OCI-LY7 (cell line): Measurements from ENCODE around the gene C3orf85.

ENCODE experiments used
- CTCF ChIP-seq: fragments of 200-600 bp; sonication (generic); conservative IDR thresholded peaks from 2 replicates; pipeline ENCODE4 v1.5.1; 2014; ENCODE audit warnings: mild to moderate bottlenecking, antibody characterized with exemption, low read length, moderate library complexity, mixed read lengths
- EZH2phosphoT487 ChIP-seq: fragments of 200-600 bp; sonication (generic); IDR thresholded peaks from 2 replicates; pipeline ENCODE4 v1.6.1; 2018; ENCODE audit warnings: low read depth, borderline replicate concordance, mild to moderate bottlenecking, mixed run types, antibody characterized with exemption, low read length, moderate library complexity, mixed read lengths

GRCh38 chr3:109161487-109162123 is 25.1 kb downstream of the C3orf85 start:
- no peak for TF ChIP-seq CTCF
- no peak for TF ChIP-seq EZH2phosphoT487
